Stimulated activated CD8-positive, alpha-beta memory T cell treated with anti-CD3 and anti-CD28 coated beads, Interleukin-4, amount 100 ng/mL, for 24 hours (primary cell): ENCODE results near the gene UBA1.

Source experiments
- DNase-seq: peaks from one replicate; pipeline ENCODE4 v3.0.0-alpha.2; 2020; ENCODE audit warnings: low read depth

UBA1 gene

GRCh38 chrX:47212381-47213293 lies 19.0 kb downstream of the UBA1 start:
- DNase-seq: no peak

GRCh38 chrX:47214435-47215077 lies 20.9 kb downstream of the UBA1 start:
- no peak for DNase-seq

GRCh38 chrX:47215291-47215900 lies 21.8 kb downstream of the UBA1 start:
- DNase-seq: no peak

- DNase-seq: no peak
These were observed 22.8 kb downstream of the UBA1 start for GRCh38 chrX:47216393-47216925.

- DNase-seq: no peak
These were observed 23.7 kb downstream of the UBA1 start for GRCh38 chrX:47217121-47217851.

- peak; percentile 98 for DNase-seq
These were observed 24.2 kb downstream of the UBA1 start for GRCh38 chrX:47217852-47218279.

GRCh38 chrX:47218280-47218919 lies 24.8 kb downstream of the UBA1 start, which contains the start of gene CDK16:
TSS of gene CDK16 (plus strand) at chrX:47218681. CDS start at chrX:47223558, 4,877 bp downstream.
- DNase-seq: peak; percentile 67

- DNase-seq: peak; percentile 33
These were observed 25.5 kb downstream of the UBA1 start for GRCh38 chrX:47218920-47219815.

- no peak for DNase-seq
These were observed 28.1 kb downstream of the UBA1 start for GRCh38 chrX:47221756-47222155.

- no peak for DNase-seq
These were observed 29.2 kb downstream of the UBA1 start for GRCh38 chrX:47222751-47223350.

GRCh38 chrX:47223476-47224250 lies 30.0 kb downstream of the UBA1 start:
- no peak for DNase-seq

- no peak for DNase-seq
These were observed 30.8 kb downstream of the UBA1 start for GRCh38 chrX:47224266-47224895.

GRCh38 chrX:47224896-47225290 lies 31.3 kb downstream of the UBA1 start:
- DNase-seq: no peak

- no peak for DNase-seq
These were observed 32.4 kb downstream of the UBA1 start for GRCh38 chrX:47226071-47226470.

GRCh38 chrX:47226531-47227333 lies 33.1 kb downstream of the UBA1 start:
- DNase-seq: no peak

- no peak for DNase-seq
These were observed 33.6 kb downstream of the UBA1 start for GRCh38 chrX:47227334-47227583.

GRCh38 chrX:47228550-47229270 lies 35.1 kb downstream of the UBA1 start:
- no peak for DNase-seq
